Activated CD4-positive, CD25-positive, alpha-beta regulatory T cell treated with anti-CD3 and anti-CD28 coated beads, Interleukin-2, amount 50 U/mL, for 16 hours (primary cell): ENCODE measurements around the gene RUSC1.
A peak's percentile ranks its signal among the peaks of the same experiment; 100 is the strongest.
"Not testable (repeated sequence)": the region's sequence is repeated elsewhere in the genome, so short reads cannot be mapped to it uniquely, and the experiment has no call there.

Source experiments
- DNase-seq: peaks from one replicate; pipeline ENCODE4 v3.0.0-alpha.2; 2020; ENCODE audit warnings: low read depth, low spot score

The RUSC1 gene

GRCh38 chr1:155322571-155322952 lies 1.9 kb downstream of the RUSC1 start:
- no peak for DNase-seq

- DNase-seq = peak; percentile 74
Measured at GRCh38 chr1:155322953-155323728, 2.4 kb downstream of the RUSC1 start.

- DNase-seq = peak; percentile 54
Measured at GRCh38 chr1:155323729-155324036, 3.0 kb downstream of the RUSC1 start.

GRCh38 chr1:155324037-155324716 lies 3.5 kb downstream of the RUSC1 start:
- peak; percentile 75 for DNase-seq

GRCh38 chr1:155324717-155325602 lies 4.3 kb downstream of the RUSC1 start:
- no peak for DNase-seq

- DNase-seq = no peak
Measured at GRCh38 chr1:155325603-155325893, 4.9 kb downstream of the RUSC1 start.

GRCh38 chr1:155326020-155326526 lies 5.4 kb downstream of the RUSC1 start:
- DNase-seq = no peak

GRCh38 chr1:155326631-155327037 lies 5.9 kb downstream of the RUSC1 start:
- DNase-seq = no peak

GRCh38 chr1:155327981-155328380 lies 7.3 kb downstream of the RUSC1 start:
- no peak for DNase-seq

GRCh38 chr1:155328856-155329255 lies 8.2 kb downstream of the RUSC1 start:
- DNase-seq = not testable (repeated sequence)

- DNase-seq = no peak
Measured at GRCh38 chr1:155329980-155330598, 9.4 kb downstream of the RUSC1 start.

- DNase-seq = no peak
Measured at GRCh38 chr1:155334962-155335361, 14.3 kb downstream of the RUSC1 start.

- no peak for DNase-seq
Measured at GRCh38 chr1:155339515-155340097, 18.9 kb downstream of the RUSC1 start.

GRCh38 chr1:155342842-155343241 lies 22.1 kb downstream of the RUSC1 start:
- DNase-seq = no peak

GRCh38 chr1:155352631-155353030 lies 31.9 kb downstream of the RUSC1 start:
- no peak for DNase-seq

- no peak for DNase-seq
Measured at GRCh38 chr1:155360051-155360450, 39.4 kb downstream of the RUSC1 start.

GRCh38 chr1:155379180-155379579 lies 58.5 kb downstream of the RUSC1 start:
- DNase-seq = no peak

GRCh38 chr1:155379631-155380090 lies 59.0 kb downstream of the RUSC1 start:
- no peak for DNase-seq
